Stimulated activated CD4-positive, alpha-beta T cell treated with anti-CD3 and anti-CD28 coated beads, Interleukin-1b, Interleukin-23, amount 100 ng/mL, for 4 hours (primary cell): ENCODE measurements around the gene NLRP12.
A peak's percentile ranks its signal among the peaks of the same experiment; 100 is the strongest.
"Not testable (repeated sequence)": the region's sequence is repeated elsewhere in the genome, so short reads cannot be mapped to it uniquely, and the experiment has no call there.

ENCODE experiments used
- DNase-seq, 2 donors: peaks; one replicate each; pipeline ENCODE4 v3.0.0-alpha.2; 2020; ENCODE audit warnings: low read depth in 2 of 2

NLRP12 gene

GRCh38 chr19:53780506-53780905 lies 43.6 kb downstream of the NLRP12 start:
- no peak for DNase-seq

GRCh38 chr19:53775524-53775923 lies 48.6 kb downstream of the NLRP12 start:
- no peak for DNase-seq

DNA sequence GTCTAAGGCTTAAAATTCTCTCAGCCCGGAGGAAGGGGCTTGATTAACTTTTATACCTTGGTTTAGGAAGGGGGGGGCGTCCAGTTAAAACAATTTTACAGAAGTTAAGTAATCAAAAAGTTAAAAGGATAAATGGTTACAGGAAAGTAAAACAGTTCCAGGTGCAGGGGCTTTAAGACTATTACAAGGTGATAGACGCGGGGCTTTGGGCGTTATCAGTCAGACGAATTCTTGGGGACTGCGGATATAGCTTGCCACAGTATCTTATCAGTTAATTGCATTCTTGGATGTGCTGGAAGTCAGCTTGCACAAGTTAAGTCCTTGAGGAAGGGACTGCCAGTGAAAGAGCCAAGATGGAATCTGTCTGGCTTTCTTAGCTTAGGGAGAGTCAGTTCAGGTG lies 49.6 kb downstream of the NLRP12 start:
- not testable (repeated sequence) for DNase-seq

GRCh38 chr19:53773999-53774398 lies 50.1 kb downstream of the NLRP12 start:
- no peak for DNase-seq

- DNase-seq = peak; percentile 3 to 37
Observed at GRCh38 chr19:53772943-53773342, 51.2 kb downstream of the NLRP12 start.

- DNase-seq = no peak
Observed at GRCh38 chr19:53771144-53771543, 53.0 kb downstream of the NLRP12 start.

- DNase-seq = not testable (repeated sequence)
Observed at GRCh38 chr19:53769696-53770309, 54.3 kb downstream of the NLRP12 start.

DNA sequence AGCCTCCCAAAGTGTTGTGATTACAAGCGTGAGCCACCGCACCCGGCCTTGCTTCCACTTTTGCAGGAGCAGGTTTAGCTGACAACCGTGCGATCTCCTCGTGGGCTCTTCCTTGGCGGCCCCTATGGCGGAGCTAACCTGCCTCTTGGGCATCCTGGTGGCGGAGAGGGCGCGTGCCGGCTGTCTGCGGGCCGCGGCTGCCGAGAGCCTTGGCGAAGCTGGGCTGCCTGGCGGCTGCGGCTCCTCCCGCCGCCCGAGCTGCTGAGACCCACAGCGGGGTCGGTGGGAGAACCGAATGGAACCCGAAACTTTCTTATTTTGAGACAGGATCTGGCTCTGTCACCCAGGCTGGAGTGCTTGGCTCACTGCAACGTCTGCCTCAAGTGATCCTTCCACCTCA lies 55.7 kb downstream of the NLRP12 start:
- no peak for DNase-seq

DNA sequence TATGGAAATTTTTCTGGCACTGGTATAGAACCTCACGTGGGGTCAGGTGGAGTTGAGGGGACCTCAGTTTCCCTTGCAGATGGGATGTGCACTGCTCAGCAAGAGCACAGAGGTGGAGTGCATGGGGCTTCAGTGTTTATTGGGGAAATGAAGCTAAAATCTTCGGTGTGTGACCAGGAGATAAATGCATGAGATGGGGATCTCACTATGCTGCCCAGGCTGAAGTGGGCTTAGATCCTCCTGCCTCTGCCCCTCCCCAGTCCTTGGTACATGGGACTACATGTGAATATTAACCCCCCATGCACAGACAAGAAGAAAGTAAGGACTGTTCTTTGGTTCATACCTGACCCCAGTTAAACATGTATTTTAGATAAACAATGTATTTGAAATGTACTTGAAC lies 65.1 kb downstream of the NLRP12 start:
- DNase-seq = not testable (repeated sequence)
